ENCODE data around the gene B3GALT4. TPM values are rescaled to one million over a fixed set of nuclear protein-coding genes. Genes with fewer than 3 reads are reported as not detected.

The B3GALT4 gene
- total RNA-seq, 1 experiment from 2014 or later: 1.9 TPM

DNA sequence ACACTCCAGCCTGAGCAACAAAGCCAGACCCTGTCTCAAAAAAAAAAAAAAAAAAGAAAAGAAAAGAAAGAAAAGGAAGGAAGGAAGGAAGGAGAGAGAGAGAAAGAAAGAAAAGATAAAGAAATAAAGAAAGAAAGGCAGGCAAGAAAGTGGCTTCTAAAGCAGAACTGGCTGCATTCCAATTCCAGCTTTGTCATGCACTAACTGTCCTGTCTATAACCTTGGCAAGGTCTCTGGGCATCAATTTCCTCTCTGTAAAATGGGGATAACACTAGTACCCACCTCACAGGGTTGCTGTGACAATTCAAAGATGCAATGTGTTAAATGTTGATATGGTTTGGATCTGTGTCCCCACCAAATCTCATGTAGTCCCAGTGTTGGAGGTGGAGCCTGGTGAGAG lies 40.6 kb upstream of the B3GALT4 start (continued):
- TF ChIP-seq, protein P1, sequence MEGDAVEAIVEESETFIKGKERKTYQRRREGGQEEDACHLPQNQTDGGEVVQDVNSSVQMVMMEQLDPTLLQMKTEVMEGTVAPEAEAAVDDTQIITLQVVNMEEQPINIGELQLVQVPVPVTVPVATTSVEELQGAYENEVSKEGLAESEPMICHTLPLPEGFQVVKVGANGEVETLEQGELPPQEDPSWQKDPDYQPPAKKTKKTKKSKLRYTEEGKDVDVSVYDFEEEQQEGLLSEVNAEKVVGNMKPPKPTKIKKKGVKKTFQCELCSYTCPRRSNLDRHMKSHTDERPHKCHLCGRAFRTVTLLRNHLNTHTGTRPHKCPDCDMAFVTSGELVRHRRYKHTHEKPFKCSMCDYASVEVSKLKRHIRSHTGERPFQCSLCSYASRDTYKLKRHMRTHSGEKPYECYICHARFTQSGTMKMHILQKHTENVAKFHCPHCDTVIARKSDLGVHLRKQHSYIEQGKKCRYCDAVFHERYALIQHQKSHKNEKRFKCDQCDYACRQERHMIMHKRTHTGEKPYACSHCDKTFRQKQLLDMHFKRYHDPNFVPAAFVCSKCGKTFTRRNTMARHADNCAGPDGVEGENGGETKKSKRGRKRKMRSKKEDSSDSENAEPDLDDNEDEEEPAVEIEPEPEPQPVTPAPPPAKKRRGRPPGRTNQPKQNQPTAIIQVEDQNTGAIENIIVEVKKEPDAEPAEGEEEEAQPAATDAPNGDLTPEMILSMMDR (IDR thresholded peaks at IDR 0.05 in 2 of 3, conservative IDR thresholded peaks at IDR 0.05 in 1 of 3; ENCODE audit: borderline replicate concordance in 1 of 3, insufficient read depth in 1 of 3, low read depth in 2 of 3, low read length in 2 of 3): no peak
- TF ChIP-seq JUND (IDR thresholded peaks at IDR 0.05) (no peak), EGR1 (IDR thresholded peaks at IDR 0.05; ENCODE audit: low read depth) (no peak)
- TF ChIP-seq, protein P2, sequence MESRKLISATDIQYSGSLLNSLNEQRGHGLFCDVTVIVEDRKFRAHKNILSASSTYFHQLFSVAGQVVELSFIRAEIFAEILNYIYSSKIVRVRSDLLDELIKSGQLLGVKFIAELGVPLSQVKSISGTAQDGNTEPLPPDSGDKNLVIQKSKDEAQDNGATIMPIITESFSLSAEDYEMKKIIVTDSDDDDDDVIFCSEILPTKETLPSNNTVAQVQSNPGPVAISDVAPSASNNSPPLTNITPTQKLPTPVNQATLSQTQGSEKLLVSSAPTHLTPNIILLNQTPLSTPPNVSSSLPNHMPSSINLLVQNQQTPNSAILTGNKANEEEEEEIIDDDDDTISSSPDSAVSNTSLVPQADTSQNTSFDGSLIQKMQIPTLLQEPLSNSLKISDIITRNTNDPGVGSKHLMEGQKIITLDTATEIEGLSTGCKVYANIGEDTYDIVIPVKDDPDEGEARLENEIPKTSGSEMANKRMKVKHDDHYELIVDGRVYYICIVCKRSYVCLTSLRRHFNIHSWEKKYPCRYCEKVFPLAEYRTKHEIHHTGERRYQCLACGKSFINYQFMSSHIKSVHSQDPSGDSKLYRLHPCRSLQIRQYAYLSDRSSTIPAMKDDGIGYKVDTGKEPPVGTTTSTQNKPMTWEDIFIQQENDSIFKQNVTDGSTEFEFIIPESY (IDR thresholded peaks at IDR 0.05; ENCODE audit: extremely low read depth, insufficient replicate concordance, low read length): no peak

DNA sequence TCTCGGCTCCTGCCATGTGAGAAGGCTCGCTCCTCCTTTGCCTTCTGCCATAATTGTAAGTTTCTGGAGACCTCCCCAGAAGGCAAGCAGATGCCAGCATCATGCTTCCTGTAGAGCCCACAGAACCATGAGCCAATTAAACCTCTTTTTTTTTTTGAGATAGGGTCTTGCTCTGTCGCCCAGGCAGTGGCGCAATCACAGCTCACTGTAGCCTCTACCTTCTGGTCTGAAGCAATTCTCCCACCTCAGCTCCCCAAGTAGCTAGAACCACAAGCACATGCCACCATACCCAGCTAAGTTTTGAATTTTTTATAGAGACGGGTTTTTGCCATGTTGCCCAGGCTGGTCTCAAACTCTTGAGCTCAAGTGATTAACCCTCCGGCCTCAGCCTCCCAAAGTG lies 40.1 kb upstream of the B3GALT4 start:
- ChIA-PET RAD21 (ENCODE audit: low non-redundant PET in 1 of 2, low total read pairs in 2 of 2, uncharacterized antibody in 2 of 2, unreplicated experiment in 2 of 2) (no interaction called here), POLR2A (no interaction called here), CTCF (no interaction called here)
- no peak overlapping the region for H3K9ac ChIP-seq (ENCODE audit: low read length)
- no TSS peak for BruUV-seq (replicated peaks)
- H3K4me3 ChIP-seq (replicated peaks in 1 of 2; ENCODE audit: low read depth in 1 of 2, low read length in 2 of 2): no peak overlapping the region
- TF ChIP-seq EZH2phosphoT487 (IDR thresholded peaks at IDR 0.05; ENCODE audit: borderline replicate concordance): no peak
- no peak for TF ChIP-seq CEBPB (IDR thresholded peaks at IDR 0.05; ENCODE audit: low read depth)
- TF ChIP-seq JUND (IDR thresholded peaks at IDR 0.05): no peak
- no peak for TF ChIP-seq YY1 (IDR thresholded peaks at IDR 0.05; ENCODE audit: extremely low read depth, insufficient replicate concordance, low read depth, low read length)
- no peak for TF ChIP-seq EGR1 (IDR thresholded peaks at IDR 0.05; ENCODE audit: low read depth)
- no peak for TF ChIP-seq CBX3 (IDR thresholded peaks at IDR 0.05; ENCODE audit: low read depth)
- no peak for TF ChIP-seq SRF (IDR thresholded peaks at IDR 0.05; ENCODE audit: low read depth)
- no peak for TF ChIP-seq FOSL1 (IDR thresholded peaks at IDR 0.05; ENCODE audit: low read depth)
- TF ChIP-seq, protein P2 (IDR thresholded peaks at IDR 0.05; ENCODE audit: extremely low read depth, insufficient replicate concordance, low read length): no peak
- TF ChIP-seq POLR2A (IDR thresholded peaks at IDR 0.05; ENCODE audit: borderline replicate concordance, extremely low read depth, insufficient read depth, insufficient read length): no peak
- TF ChIP-seq ZNF274 (IDR thresholded peaks at IDR 0.05; ENCODE audit: low read depth, low read length): no peak
- no peak for TF ChIP-seq POLR2AphosphoS5 (IDR thresholded peaks at IDR 0.05; ENCODE audit: low read depth, low read length)
- no peak for TF ChIP-seq RAD21 (IDR thresholded peaks at IDR 0.05; ENCODE audit: low read depth)
- no peak for TF ChIP-seq SP1 (IDR thresholded peaks at IDR 0.05; ENCODE audit: low read depth)
- TF ChIP-seq ZFX (IDR thresholded peaks at IDR 0.05): no peak
- TF ChIP-seq, protein P1 (IDR thresholded peaks at IDR 0.05 in 2 of 3, conservative IDR thresholded peaks at IDR 0.05 in 1 of 3; ENCODE audit: borderline replicate concordance in 1 of 3, insufficient read depth in 1 of 3, low read depth in 2 of 3, low read length in 2 of 3): no peak
- H3K79me2 ChIP-seq (ENCODE audit: insufficient read depth, low read length): no peaks in the 10 kb centered on the region
- intact Hi-C loops (cut with micrococcal nuclease): no loop called here
- no peak for DNase-seq (ENCODE audit: low read depth, low spot score)
- no peaks in the 10 kb centered on the region for H3K4me1 ChIP-seq (ENCODE audit: control insufficient read depth in 1 of 2, insufficient read depth in 2 of 2, low read length in 2 of 2)
- ATAC-seq: no peak
- H3K27me3 ChIP-seq (ENCODE audit: insufficient read depth, low read length): no peaks in the 10 kb centered on the region; the same call in 1 of the 2 replicates
- no peaks in the 10 kb centered on the region for H3K9me3 ChIP-seq (ENCODE audit: control insufficient read depth in 1 of 2, insufficient read depth in 1 of 2, low read depth in 1 of 2, low read length in 2 of 2)
- no peaks in the 10 kb centered on the region for H3K9me2 ChIP-seq (ENCODE audit: insufficient read depth)
- no peaks in the 10 kb centered on the region for H3K36me3 ChIP-seq (ENCODE audit: control insufficient read depth in 1 of 2, insufficient read depth in 2 of 2, low read length in 2 of 2)
- no peak overlapping the region for H3K4me2 ChIP-seq (ENCODE audit: low read length)
- no peak overlapping the region for H2AFZ ChIP-seq (ENCODE audit: low read depth, low read length, poor library complexity, severe bottlenecking)
- H3K27ac ChIP-seq (ENCODE audit: low read depth, low read length): no peak overlapping the region
- no peaks in the 10 kb centered on the region for H4K20me1 ChIP-seq (ENCODE audit: insufficient read depth)

All from HCT116 (cell line).